ENCODE measurements around the gene KLHL4.
"Not testable (repeated sequence)": the region's sequence is repeated elsewhere in the genome, so short reads cannot be mapped to it uniquely, and the experiment has no call there.

The KLHL4 gene

GRCh38 chrX:87703469-87703868 lies 185.9 kb downstream of the KLHL4 start:
- not testable (repeated sequence) for H3K27me3 ChIP-seq (ENCODE audit: control insufficient read depth in 2 of 2, insufficient read depth in 2 of 2, low read length in 2 of 2); H3K4me3 ChIP-seq (ENCODE audit: low read length in 2 of 2); H3K36me3 ChIP-seq (ENCODE audit: control insufficient read depth in 2 of 2, insufficient read depth in 2 of 2, low read length in 2 of 2); H3K9me3 ChIP-seq (ENCODE audit: control insufficient read depth in 2 of 2, low read length in 2 of 2); H3K27ac ChIP-seq (ENCODE audit: low read depth in 2 of 2, low read length in 2 of 2); H3K4me1 ChIP-seq (ENCODE audit: control insufficient read depth in 2 of 2, insufficient read depth in 2 of 2, low read length in 2 of 2); H3K9ac ChIP-seq (ENCODE audit: low read depth in 1 of 2, low read length in 2 of 2)

GRCh38 chrX:87706134-87706533 lies 188.5 kb downstream of the KLHL4 start:
- H3K27me3 ChIP-seq (ENCODE audit: control insufficient read depth in 2 of 2, insufficient read depth in 2 of 2, low read length in 2 of 2), result no peaks in the 10 kb centered on the region
- no peaks in the 10 kb centered on the region for H3K36me3 ChIP-seq (ENCODE audit: control insufficient read depth in 2 of 2, insufficient read depth in 2 of 2, low read length in 2 of 2)
- H3K4me3 ChIP-seq (ENCODE audit: low read length in 2 of 2), result no peak overlapping the region
- no peak overlapping the region for H3K27ac ChIP-seq (ENCODE audit: low read depth in 2 of 2, low read length in 2 of 2)
- H3K9me3 ChIP-seq (ENCODE audit: control insufficient read depth in 2 of 2, low read length in 2 of 2), result peaks cover 0 to 2% of the 10 kb centered on the region in 2 donors
- H3K4me1 ChIP-seq (ENCODE audit: control insufficient read depth in 2 of 2, insufficient read depth in 2 of 2, low read length in 2 of 2), result no peaks in the 10 kb centered on the region
- H3K9ac ChIP-seq (ENCODE audit: low read depth in 1 of 2, low read length in 2 of 2), result no peak overlapping the region

GRCh38 chrX:87710580-87710979 lies 193.0 kb downstream of the KLHL4 start:
- no peaks in the 10 kb centered on the region for H3K4me1 ChIP-seq (ENCODE audit: control insufficient read depth in 2 of 2, insufficient read depth in 2 of 2, low read length in 2 of 2)
- H3K9ac ChIP-seq (ENCODE audit: low read depth in 1 of 2, low read length in 2 of 2), result no peak overlapping the region
- H3K4me3 ChIP-seq (ENCODE audit: low read length in 2 of 2), result no peak overlapping the region
- no peaks in the 10 kb centered on the region for H3K36me3 ChIP-seq (ENCODE audit: control insufficient read depth in 2 of 2, insufficient read depth in 2 of 2, low read length in 2 of 2)
- H3K27ac ChIP-seq (ENCODE audit: low read depth in 2 of 2, low read length in 2 of 2), result no peak overlapping the region
- H3K27me3 ChIP-seq (ENCODE audit: control insufficient read depth in 2 of 2, insufficient read depth in 2 of 2, low read length in 2 of 2), result no peaks in the 10 kb centered on the region
- H3K9me3 ChIP-seq (ENCODE audit: control insufficient read depth in 2 of 2, low read length in 2 of 2), result no peaks in the 10 kb centered on the region

All from mucosa of rectum (tissue), 2 donors.